Measurements from ENCODE around the gene CAMK4. TPM values are rescaled to one million over a fixed set of nuclear protein-coding genes. Genes with fewer than 3 reads are reported as not detected.

Gene CAMK4
- total and polyA plus RNA-seq, 3 donors from 2014 or later: 35.4 to 76.9 (median 60.3) TPM

DNA sequence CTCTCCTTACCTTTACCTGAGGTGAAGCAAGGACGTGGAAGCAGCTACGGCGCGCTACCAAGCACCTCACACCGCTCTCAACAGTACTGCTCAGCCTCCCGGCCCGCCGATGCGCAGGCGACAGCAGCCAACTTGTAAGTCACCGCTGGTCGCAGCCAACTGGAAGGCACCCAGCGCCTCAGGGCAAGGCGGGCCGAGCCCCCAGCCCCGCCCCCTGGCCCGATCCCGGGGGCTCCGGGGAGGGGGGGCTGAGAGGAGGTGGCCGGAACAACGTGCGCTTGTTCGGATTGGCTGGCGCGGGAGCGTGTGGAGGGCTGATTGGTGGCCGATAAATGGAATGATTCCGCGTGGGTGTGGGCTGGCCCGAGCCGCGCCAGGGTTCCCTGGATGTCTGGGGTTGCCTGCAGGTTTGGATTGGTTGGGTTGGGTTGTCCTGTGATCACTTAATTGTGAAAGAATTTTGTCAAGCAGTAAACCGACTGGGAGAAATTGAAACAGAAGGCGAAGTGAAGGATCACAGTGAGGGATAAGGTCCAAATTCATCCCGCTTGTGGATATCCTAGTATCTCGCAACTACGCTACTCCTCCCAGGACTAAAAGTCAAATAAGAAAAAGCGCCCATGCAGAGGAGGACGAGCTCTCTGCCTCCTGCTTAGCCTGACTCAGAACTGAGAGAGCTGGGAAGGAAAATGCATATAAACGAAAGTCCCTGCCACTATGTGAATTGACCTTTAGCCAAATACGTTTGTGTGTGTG, 288.4 kb downstream of the CAMK4 start, which contains the start of gene STARD4:
Gene STARD4, minus strand, starts transcription at position 161 of the 756 bp plus-strand sequence. CDS start 5,102 bp downstream, outside the sequence.
- H3K4me1 ChIP-seq: no peaks in the 10 kb centered on the region
- no peaks in the 10 kb centered on the region for H3K36me3 ChIP-seq (ENCODE audit: low read depth, missing control alignments)
- peak within 1 kb of the TSS; percentile 86 to 89 for H3K27ac ChIP-seq
- peak within 1 kb of the TSS; percentile 74 to 87 for H3K4me3 ChIP-seq
- DNase-seq: peak; percentile 96
- TF ChIP-seq POLR2A (IDR thresholded peaks at IDR 0.05): no peak
- TF ChIP-seq, protein P1, sequence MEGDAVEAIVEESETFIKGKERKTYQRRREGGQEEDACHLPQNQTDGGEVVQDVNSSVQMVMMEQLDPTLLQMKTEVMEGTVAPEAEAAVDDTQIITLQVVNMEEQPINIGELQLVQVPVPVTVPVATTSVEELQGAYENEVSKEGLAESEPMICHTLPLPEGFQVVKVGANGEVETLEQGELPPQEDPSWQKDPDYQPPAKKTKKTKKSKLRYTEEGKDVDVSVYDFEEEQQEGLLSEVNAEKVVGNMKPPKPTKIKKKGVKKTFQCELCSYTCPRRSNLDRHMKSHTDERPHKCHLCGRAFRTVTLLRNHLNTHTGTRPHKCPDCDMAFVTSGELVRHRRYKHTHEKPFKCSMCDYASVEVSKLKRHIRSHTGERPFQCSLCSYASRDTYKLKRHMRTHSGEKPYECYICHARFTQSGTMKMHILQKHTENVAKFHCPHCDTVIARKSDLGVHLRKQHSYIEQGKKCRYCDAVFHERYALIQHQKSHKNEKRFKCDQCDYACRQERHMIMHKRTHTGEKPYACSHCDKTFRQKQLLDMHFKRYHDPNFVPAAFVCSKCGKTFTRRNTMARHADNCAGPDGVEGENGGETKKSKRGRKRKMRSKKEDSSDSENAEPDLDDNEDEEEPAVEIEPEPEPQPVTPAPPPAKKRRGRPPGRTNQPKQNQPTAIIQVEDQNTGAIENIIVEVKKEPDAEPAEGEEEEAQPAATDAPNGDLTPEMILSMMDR (IDR thresholded peaks at IDR 0.05): no peak
- WGBS, 2 donors: 0 to 1% methylated on average over 15 to 34 of the region's 41 CpGs
- H3K27me3 ChIP-seq: no peaks in the 10 kb centered on the region
- intact Hi-C loops (cut with DNase I; ENCODE audit: low total_unique reads): no loop called here
- H3K9me3 ChIP-seq: no peaks in the 10 kb centered on the region

DNA sequence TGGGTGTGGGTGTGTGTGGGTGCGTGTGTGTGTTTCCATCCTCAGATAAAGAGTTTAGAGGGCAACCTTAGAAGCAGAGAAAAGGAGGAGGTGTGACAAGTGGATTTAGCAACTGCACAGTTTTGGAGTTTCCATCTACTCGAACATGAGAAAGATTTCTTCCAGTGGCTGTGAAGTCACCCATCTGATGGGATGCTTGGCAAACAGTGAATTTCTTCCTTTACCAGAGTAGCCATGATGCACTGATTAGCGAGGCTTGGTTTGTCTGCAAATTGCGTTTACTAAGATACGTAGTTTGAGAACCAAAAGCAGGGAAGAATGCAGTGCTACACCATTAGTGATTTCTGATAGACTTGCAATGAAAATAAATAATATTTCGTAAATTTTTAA, 288.9 kb downstream of the CAMK4 start:
- WGBS, 2 donors: 7 to 9% methylated on average over 6 of the region's 6 CpGs
- no peaks in the 10 kb centered on the region for H3K27me3 ChIP-seq
- DNase-seq: no peak
- intact Hi-C loops (cut with DNase I; ENCODE audit: low total_unique reads): no loop called here
- peak overlapping the region; percentile 74 to 87 for H3K4me3 ChIP-seq
- no peaks in the 10 kb centered on the region for H3K36me3 ChIP-seq (ENCODE audit: low read depth, missing control alignments)
- no peaks in the 10 kb centered on the region for H3K9me3 ChIP-seq
- no peaks in the 10 kb centered on the region for H3K4me1 ChIP-seq
- H3K27ac ChIP-seq: peak overlapping the region; percentile 86 to 89
- no peak for TF ChIP-seq POLR2A (IDR thresholded peaks at IDR 0.05)
- TF ChIP-seq, protein P1 (IDR thresholded peaks at IDR 0.05): no peak

DNA sequence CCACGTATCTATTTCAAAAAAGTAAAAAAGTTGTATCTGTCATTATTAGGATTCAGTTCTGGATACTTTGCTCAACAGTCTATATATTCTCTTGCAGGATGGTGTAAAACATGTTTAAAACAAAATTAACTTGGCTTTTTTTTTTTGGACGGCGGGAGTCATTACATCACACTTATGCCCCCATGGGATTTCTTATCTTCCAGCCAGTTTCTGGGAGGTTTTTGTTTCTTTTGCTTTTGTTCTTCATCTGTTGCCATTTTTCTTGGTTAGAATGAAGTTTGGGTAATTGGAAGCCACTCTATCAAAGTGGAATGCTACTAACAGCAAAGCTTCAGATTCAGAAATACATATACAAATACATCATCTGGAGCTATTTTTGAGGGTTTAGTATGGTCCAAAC, 289.9 kb downstream of the CAMK4 start:
- TF ChIP-seq, protein P1 (IDR thresholded peaks at IDR 0.05): no peak
- TF ChIP-seq POLR2A (IDR thresholded peaks at IDR 0.05): no peak
- 46 to 76% methylated on average over 3 of the region's 3 CpGs for WGBS, 2 donors
- no peaks in the 10 kb centered on the region for H3K4me1 ChIP-seq

DNA sequence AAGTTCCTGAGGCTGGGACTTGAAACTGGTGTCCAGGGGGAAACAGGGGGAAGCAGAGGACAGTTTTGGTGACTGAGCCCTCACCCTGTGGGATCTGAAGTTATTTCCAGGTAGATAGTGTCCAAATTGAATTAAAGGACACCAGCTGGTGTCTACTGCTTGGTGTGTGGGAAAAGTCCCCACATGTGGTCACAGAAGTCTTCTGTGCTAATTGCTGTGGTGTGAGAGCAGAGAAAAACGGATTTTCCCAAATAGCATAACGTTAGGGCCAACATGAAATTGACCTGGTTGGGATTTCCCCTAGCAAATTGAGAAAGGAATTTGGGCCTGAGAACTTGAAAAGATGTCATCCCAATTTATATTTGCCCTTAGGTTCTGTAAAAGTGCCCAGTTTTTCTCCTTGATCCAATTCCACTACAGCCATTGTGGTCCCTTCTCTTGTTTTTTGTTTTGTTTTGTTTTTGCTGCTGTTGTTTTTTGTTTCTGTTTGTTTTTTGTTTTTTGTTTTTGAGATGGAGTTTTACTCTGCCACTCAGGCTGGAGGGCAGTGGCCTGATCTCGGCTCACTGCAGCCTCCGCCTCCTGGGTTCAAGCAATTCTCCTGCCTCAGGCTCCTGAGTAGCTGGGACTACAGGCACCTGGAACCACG, 293.8 kb downstream of the CAMK4 start:
- intact Hi-C loops (cut with DNase I; ENCODE audit: low total_unique reads): no loop called here
- H3K4me3 ChIP-seq: no peak overlapping the region
- H3K27me3 ChIP-seq: no peaks in the 10 kb centered on the region
- TF ChIP-seq, protein P1 (IDR thresholded peaks at IDR 0.05): no peak
- TF ChIP-seq POLR2A (IDR thresholded peaks at IDR 0.05): no peak
- no peak for DNase-seq
- H3K27ac ChIP-seq: no peak overlapping the region
- WGBS, 2 donors: 93% methylated on average over 5 of the region's 5 CpGs
- no peaks in the 10 kb centered on the region for H3K9me3 ChIP-seq
- no peaks in the 10 kb centered on the region for H3K4me1 ChIP-seq
- no peaks in the 10 kb centered on the region for H3K36me3 ChIP-seq (ENCODE audit: low read depth, missing control alignments)

More for the DNA sequence above, 289.9 kb downstream of the CAMK4 start:
- Histone ChIP-seq H3K27ac (no peak overlapping the region), H3K4me3 (no peak overlapping the region), H3K9me3 (no peaks in the 10 kb centered on the region), H3K36me3 (ENCODE audit: low read depth, missing control alignments) (no peaks in the 10 kb centered on the region), H3K27me3 (no peaks in the 10 kb centered on the region)
- intact Hi-C loops (cut with DNase I; ENCODE audit: low total_unique reads): no loop called here
- no peak for DNase-seq
